HG03432 (cell line): ENCODE data around the gene MXI1.
"Not testable (repeated sequence)": the region's sequence is repeated elsewhere in the genome, so short reads cannot be mapped to it uniquely, and the experiment has no call there.

ENCODE experiments used
- ATAC-seq: cut with Tn5 transposase; IDR thresholded peaks from one replicate; pipeline ENCODE4 v1.9.1; 2021; ENCODE audit warnings: mild to moderate bottlenecking, moderate library complexity; ENCODE audit not compliant: unreplicated experiment

MXI1 gene

GRCh38 chr10:110181451-110181850 is 26.0 kb upstream of the MXI1 start:
- no peak for ATAC-seq

GRCh38 chr10:110181911-110182310 is 25.5 kb upstream of the MXI1 start:
- no peak for ATAC-seq

GRCh38 chr10:110184398-110184797 is 23.0 kb upstream of the MXI1 start:
- no peak for ATAC-seq

- ATAC-seq, result not testable (repeated sequence)
Measured at GRCh38 chr10:110185646-110186182, 21.7 kb upstream of the MXI1 start.

GRCh38 chr10:110190170-110190569 is 17.2 kb upstream of the MXI1 start:
- ATAC-seq, result no peak

GRCh38 chr10:110192552-110192951 is 14.9 kb upstream of the MXI1 start:
- ATAC-seq, result peak; percentile 79

- no peak for ATAC-seq
Measured at GRCh38 chr10:110200503-110200902, 6.9 kb upstream of the MXI1 start.

- ATAC-seq, result not testable (repeated sequence)
Measured at GRCh38 chr10:110201046-110201445, 6.4 kb upstream of the MXI1 start.

- ATAC-seq, result no peak
Measured at GRCh38 chr10:110203500-110204455, 3.6 kb upstream of the MXI1 start.

GRCh38 chr10:110205051-110205675 is 2.2 kb upstream of the MXI1 start:
- ATAC-seq, result no peak

- ATAC-seq, result no peak
Measured at GRCh38 chr10:110207805-110208613, 604 bp downstream of the MXI1 start.

- no peak for ATAC-seq
Measured at GRCh38 chr10:110208614-110209453, 1.4 kb downstream of the MXI1 start.

GRCh38 chr10:110209454-110209925 is 2.1 kb downstream of the MXI1 start:
- peak; percentile 2 for ATAC-seq

- ATAC-seq, result peak; percentile 8
Measured at GRCh38 chr10:110209926-110210673, 2.7 kb downstream of the MXI1 start.

GRCh38 chr10:110210674-110211464 is 3.5 kb downstream of the MXI1 start:
- ATAC-seq, result peak; percentile 70

GRCh38 chr10:110211465-110211843 is 4.0 kb downstream of the MXI1 start:
- no peak for ATAC-seq

GRCh38 chr10:110212119-110213006 is 5.0 kb downstream of the MXI1 start:
- peak; percentile 9 for ATAC-seq
